Stimulated activated CD4-positive, alpha-beta T cell treated with anti-CD3 and anti-CD28 coated beads, TNF-alpha, amount 100 ng/mL, for 48 hours (primary cell): ENCODE results near the gene KRT26.
"Not testable (repeated sequence)": the region's sequence is repeated elsewhere in the genome, so short reads cannot be mapped to it uniquely, and the experiment has no call there.

Source experiments
- DNase-seq, 3 donors: peaks; one replicate each; pipeline ENCODE4 v3.0.0-alpha.2; 2020; ENCODE audit warnings: low read depth in 3 of 3

KRT26 gene, protein sequence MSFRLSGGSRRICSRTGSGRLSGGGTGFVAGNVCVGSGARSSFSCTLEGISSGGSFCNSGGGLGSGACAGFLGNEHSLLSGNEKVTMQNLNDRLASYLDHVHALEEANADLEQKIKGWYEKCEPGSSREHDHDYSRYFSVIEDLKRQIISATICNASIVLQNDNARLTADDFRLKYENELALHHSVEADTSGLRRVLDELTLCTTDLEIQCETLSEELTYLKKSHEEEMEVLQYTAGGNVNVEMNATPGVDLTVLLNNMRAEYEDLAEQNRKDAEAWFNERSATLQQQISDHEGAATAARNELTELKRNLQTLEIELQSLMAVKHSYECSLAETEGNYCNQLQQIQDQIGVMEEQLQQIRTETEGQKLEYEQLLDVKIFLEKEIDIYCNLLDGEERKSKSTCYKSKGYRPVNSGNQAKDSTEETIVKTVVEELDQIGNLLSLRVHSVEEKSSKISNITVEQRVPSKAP

GRCh38 chr17:40772101-40772500 lies at the start of gene KRT26:
TSS of gene KRT26 (minus strand) at chr17:40772201. CDS start at chr17:40772113, 88 bp downstream.
- DNase-seq, result no peak

DNA sequence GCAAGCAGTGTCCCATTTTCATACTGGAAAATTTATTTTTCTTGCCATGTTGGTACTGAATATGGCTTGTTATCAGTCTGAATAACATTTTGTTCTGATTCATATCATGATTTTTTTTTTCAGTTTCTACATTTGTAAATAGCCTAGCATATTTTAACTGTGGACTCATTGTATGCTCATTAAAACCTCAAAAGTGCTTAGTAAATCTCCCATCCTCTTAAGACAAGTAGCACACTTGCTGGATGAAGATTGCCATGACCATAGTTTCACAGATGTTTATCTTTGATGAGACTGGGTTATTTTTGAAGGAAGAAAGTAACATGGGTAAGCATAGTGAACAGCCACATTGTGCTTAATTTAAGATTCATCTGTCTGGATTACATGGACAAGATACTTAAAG lies 49.5 kb upstream of the KRT26 start:
- DNase-seq, result no peak

GRCh38 chr17:40820228-40820838 lies 48.3 kb upstream of the KRT26 start:
- no peak for DNase-seq

- DNase-seq, result no peak
Observed at GRCh38 chr17:40819528-40820125, 47.6 kb upstream of the KRT26 start.

DNA sequence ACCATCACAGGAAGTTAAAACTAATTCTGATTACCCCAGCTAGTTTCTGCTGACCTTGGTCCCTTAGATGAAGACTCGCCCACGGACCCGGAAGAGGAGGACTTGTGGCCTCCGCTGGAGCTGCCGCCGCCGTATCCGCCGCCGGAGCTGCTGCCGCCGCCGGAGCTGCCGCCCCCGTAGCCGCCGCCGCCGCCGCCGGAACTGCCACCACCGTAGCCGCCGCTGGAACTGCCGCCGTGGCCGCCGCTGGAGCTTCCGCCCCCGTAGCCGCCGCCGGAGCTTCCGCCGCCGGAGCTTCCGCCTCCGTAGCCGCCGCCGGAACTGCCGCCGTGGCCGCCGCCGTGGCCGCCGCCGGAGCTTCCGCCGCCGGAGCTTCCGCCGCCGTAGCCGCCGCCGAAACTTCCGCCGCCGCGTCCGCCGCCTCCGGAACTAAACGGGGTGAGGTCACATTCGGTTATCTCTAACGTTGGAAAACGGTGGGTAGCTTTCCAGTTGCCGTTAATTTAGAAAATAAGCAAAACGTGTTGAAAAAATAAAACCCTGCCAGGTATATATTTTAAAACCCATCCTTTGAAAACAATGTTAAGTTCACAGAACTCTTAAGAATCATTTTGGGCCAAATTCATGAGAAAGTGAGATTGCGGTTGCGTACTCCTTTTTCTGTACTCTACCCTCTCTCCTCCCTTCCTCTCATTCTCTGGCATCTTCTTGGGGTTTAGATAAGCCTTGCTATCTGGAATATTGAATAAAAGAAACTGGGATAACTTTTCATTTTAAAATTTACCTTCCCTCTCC lies 46.9 kb upstream of the KRT26 start:
- peak; percentile 64 to 74 (median 72) for DNase-seq

DNA sequence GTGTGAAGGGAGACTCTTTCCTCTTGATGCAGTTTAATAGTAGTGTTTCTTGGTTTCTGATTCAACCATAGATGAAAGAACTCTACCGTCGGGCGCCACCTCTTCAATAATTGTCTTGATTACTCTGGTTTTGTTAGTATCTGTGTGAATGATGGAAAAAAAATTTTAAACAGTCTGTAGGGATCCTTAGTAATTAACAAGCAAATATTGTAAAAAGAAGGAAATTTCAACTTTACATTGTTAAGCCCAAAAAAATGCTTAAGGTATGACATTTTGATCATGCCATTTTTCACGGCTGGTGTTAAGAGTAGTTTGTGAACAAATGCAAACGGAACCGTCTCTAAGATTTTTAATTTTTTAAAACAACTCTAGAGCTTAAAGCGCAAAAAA lies 46.3 kb upstream of the KRT26 start:
- no peak for DNase-seq

DNA sequence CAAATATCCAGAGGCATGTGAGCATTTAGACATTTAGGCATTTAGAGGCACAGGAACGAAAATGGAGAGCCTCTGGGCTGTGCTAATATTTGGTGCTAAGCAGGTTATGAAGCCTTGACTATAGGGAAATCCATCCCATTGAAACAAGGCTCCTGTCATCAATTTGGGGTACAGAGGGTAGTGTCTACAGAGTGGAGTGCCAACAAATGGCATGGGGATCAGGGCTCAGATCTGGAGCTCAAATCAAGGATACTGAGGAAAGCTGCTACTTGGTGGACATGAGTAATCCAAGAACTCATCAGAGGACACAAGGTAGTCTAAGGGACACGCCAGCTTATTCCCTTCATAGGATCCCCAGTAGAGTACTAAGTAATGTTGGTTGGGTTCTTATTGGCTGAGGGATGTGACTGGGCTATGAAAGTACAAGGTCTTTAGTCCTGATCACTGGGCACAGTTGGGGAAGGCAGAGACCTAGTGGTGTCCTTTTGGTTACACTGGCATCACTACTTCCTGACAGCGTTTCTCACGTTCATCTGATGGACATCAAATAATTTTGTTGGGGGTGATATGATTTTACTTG lies 45.2 kb upstream of the KRT26 start:
- DNase-seq, result no peak

- no peak for DNase-seq
Observed at GRCh38 chr17:40816569-40816968, 44.6 kb upstream of the KRT26 start.

- no peak for DNase-seq
Observed at GRCh38 chr17:40815381-40815780, 43.4 kb upstream of the KRT26 start.

DNA sequence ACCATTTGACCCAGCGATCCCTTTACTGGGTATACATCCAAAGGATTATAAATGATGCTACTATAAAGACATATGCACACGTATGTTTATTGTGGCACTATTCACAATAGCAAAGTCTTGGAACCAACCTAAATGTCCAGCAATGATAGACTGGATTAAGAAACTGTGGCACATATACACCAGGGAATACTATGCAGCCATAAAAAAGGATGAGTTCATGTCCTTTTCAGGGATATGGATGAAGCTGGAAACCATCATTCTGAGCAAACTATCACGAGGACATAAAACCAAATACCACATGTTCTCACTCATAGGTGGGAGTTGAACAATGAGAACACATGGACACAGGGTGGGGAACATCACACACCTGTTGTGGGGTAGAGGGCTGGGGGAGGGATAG lies 42.7 kb upstream of the KRT26 start:
- not testable (repeated sequence) for DNase-seq

DNA sequence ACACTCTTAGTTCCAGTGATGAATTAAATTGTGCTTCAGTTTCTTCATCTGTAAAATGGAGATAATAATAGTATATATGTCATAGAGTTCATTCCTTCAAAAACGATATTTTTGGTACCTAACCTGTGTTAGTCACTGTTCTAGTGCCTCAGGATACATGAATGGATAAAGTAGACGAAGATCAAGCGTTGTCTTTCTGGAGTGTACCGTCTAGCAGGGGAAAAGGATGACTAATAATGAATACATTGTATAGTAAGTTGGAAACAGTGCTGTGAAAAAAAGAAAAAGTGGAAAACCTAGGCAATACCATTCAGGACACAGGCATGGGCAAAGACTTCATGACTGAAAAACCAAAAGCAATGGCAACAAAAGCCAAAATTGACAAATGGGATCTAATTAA lies 41.8 kb upstream of the KRT26 start:
- DNase-seq, result no peak

DNA sequence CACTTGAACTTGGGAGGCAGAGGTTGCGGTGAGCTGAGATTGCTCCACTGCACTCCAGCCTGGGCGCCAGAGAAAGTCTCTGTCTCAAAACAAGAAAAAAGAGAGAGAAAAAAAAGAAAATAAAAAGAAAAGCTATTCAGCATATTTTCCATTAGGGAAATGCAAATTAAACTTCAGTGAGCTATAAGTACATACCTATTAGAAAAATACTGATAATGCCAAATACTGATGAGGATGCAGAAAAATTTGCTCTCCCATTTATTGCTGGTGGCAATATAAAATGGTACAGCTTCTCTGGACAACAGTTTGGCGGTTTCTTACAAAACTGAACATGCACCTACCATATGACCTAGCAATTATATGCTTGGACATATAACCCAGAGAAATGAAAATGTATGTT lies 40.6 kb upstream of the KRT26 start:
- no peak for DNase-seq

DNA sequence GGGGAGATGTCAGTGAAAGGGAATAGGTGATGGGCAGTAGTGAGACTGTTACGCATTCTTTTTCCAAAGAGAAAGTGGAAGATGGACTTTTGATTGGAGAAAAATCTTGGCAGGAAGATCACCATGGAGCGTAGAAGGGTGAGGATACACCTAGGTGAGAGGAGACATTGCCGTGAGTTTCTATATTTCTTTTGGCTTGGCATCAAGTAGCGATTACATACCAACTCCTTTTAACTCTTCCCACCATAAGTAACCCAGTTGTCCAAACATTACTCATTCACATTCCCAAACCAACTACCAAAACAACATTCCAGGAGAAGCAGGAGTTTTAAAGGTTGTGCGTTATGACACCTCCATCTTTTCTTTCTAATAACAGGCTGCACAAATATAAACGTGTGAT lies 38.5 kb upstream of the KRT26 start:
- no peak for DNase-seq

GRCh38 chr17:40809721-40810421 lies 37.9 kb upstream of the KRT26 start:
- DNase-seq, result no peak

GRCh38 chr17:40806131-40806530 lies 34.1 kb upstream of the KRT26 start:
- no peak for DNase-seq

- DNase-seq, result peak; percentile 50 to 70 (median 65)
Observed at GRCh38 chr17:40803617-40804082, 31.6 kb upstream of the KRT26 start.

DNA sequence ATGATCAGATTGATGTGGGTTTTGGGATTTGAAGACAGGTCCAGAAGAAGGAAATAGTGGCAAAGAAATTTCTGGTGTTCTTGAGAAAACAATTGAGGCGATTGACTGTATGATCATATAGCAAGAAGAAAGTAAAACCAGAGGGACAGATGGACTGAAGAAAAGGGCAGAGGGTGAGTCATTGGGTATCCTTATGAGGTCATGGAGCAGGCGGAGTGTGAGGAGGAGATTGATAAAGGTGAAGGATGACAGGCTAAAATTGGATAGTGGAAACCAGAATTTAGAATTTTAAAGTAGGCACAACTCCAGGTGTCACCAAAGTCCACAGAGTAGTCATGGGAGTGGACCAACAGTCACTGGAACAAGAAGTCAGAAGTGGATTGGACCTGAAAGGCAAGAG lies 29.2 kb upstream of the KRT26 start:
- no peak for DNase-seq

- no peak for DNase-seq
Observed at GRCh38 chr17:40800381-40800780, 28.4 kb upstream of the KRT26 start.

DNA sequence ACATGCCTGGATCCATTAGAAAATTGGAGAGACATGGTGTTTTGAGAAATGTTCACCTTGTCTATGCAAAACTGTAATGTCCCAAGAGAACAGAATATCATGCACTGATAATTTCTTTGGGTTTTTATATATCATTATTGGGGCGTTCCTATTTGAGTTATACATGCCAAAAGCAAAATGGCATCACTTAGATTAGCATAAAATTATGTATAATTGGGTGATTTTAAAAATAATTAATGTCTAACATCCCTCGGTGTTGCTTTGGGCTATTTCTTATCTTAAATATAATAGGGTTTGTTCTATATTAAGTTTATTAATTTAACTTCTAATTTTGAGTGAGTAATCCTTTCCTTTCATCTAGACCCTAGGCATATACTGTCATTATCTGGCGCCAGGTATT lies 27.9 kb upstream of the KRT26 start, which contains the start of gene KRT28:
TSS of gene KRT28 (minus strand) at position 101 of the 400 bp plus-strand sequence. CDS start at position 35, 66 bp downstream.
- no peak for DNase-seq

DNA sequence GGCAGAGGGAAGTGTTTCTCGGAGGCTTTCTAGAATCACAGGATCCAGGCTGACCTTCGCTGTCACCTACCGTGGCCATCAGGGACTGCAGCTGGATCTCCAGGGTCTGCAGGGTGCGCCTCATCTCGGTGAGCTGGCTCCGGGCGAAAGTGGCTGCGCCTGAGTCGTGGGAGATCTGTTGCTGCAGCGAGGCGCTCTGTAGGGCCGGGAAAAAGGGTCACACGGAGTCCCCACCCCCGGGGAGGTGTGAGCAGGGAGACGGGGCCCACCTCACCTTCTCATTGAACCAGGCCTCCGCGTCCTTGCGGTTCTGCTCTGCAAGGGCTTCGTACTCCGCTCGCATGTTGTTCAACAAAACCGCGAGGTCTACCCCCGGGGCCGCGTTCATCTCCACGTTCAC lies 24.8 kb upstream of the KRT26 start:
- no peak for DNase-seq
